Measurements from ENCODE around the gene DCLRE1A.

The DCLRE1A gene

GRCh38 chr10:113854013-113854760 is at the start of gene DCLRE1A, which contains the start of gene NHLRC2:
Gene DCLRE1A, minus strand, starts transcription at chr10:113854082. Its CDS starts 900 bp downstream, at chr10:113853182.
Gene NHLRC2, plus strand, starts transcription at chr10:113854661. Its CDS starts 212 bp downstream, at chr10:113854873.
- peak within 1 kb of the TSS; percentile 87 for H3K4me3 ChIP-seq (ENCODE audit: low read depth, low read length)
- TF ChIP-seq CTCF (conservative IDR thresholded peaks at IDR 0.05; ENCODE audit: low read depth, low read length): no peak
- peak; percentile 82 for DNase-seq (ENCODE audit: low read depth)

- peak; percentile 11 for DNase-seq (ENCODE audit: low read depth)
- no peak for TF ChIP-seq CTCF (conservative IDR thresholded peaks at IDR 0.05; ENCODE audit: low read depth, low read length)
- H3K4me3 ChIP-seq (ENCODE audit: low read depth, low read length): no peak overlapping the region
These were observed 46.2 kb upstream of the DCLRE1A start for GRCh38 chr10:113899952-113900598.

GRCh38 chr10:113897693-113898618 is 44.1 kb upstream of the DCLRE1A start:
- H3K4me3 ChIP-seq (ENCODE audit: low read depth, low read length): no peak overlapping the region
- peak; percentile 65 for DNase-seq (ENCODE audit: low read depth)
- no peak for TF ChIP-seq CTCF (conservative IDR thresholded peaks at IDR 0.05; ENCODE audit: low read depth, low read length)

GRCh38 chr10:113895018-113895417 is 41.1 kb upstream of the DCLRE1A start:
- TF ChIP-seq CTCF (conservative IDR thresholded peaks at IDR 0.05; ENCODE audit: low read depth, low read length): no peak
- H3K4me3 ChIP-seq (ENCODE audit: low read depth, low read length): no peak overlapping the region
- DNase-seq (ENCODE audit: low read depth): peak; percentile 63

- no peak for TF ChIP-seq CTCF (conservative IDR thresholded peaks at IDR 0.05; ENCODE audit: low read depth, low read length)
- no peak for DNase-seq (ENCODE audit: low read depth)
- H3K4me3 ChIP-seq (ENCODE audit: low read depth, low read length): no peak overlapping the region
These were observed 40.7 kb upstream of the DCLRE1A start for GRCh38 chr10:113894581-113894980.

GRCh38 chr10:113893570-113893969 is 39.7 kb upstream of the DCLRE1A start:
- no peak for DNase-seq (ENCODE audit: low read depth)
- H3K4me3 ChIP-seq (ENCODE audit: low read depth, low read length): no peak overlapping the region
- TF ChIP-seq CTCF (conservative IDR thresholded peaks at IDR 0.05; ENCODE audit: low read depth, low read length): no peak
